B cell (primary cell): ENCODE measurements around the gene SLC1A2. TPM values are rescaled to one million over a fixed set of nuclear protein-coding genes. Genes with fewer than 3 reads are reported as not detected.

Source experiments
- ATAC-seq: fragments of 200-7000 bp; cut with Tn5 transposase; one replicate; pipeline ENCODE4 v1.10.0; 2021; ENCODE audit warnings: low read depth, mild to moderate bottlenecking, moderate number of reproducible peaks, moderate library complexity
- CTCF ChIA-PET: fragments of 350-600 bp; sonication (Branson Sonifier 250); formaldehyde crosslinking; loops from one replicate; lab custom pipeline; 2021; ENCODE audit warnings: antibody characterized with exemption, inconsistent platforms; lab: Charles Lee
- POLR2A ChIA-PET: fragments of 350-600 bp; sonication (Branson Sonifier 250); formaldehyde crosslinking; loops from one replicate; lab custom pipeline; 2021; ENCODE audit warnings: antibody characterized with exemption; lab: Charles Lee
- DNase-seq: peaks from one replicate; pipeline ENCODE4 v3.0.0; 2013
- H2AFZ ChIP-seq: 2 replicates; pipeline ENCODE4 v1.6.1; 2012; ENCODE audit warnings: mild to moderate bottlenecking, low read depth, low read length; ENCODE audit not compliant: insufficient read depth, poor library complexity, severe bottlenecking
- H3K27ac ChIP-seq, 2 donors: 1 replicate in 1 of 2; 2 replicates in 1 of 2; pipeline ENCODE4 v1.5.1; 2012 to 2013; ENCODE audit warnings: low read length in 2 of 2, mild to moderate bottlenecking in 2 of 2, moderate library complexity in 1 of 2
- H3K27me3 ChIP-seq, 4 experiments: fragments of 200-600 bp in 1 of 4; sonication (generic) in 1 of 4; replicated peaks in 1 of 4; 1 replicate in 2 of 4; 2 replicates in 2 of 4; pipeline versions ENCODE4 v1.6.1 to v1.7.0; 2013 to 2016; ENCODE audit warnings: low read length in 3 of 4, mild to moderate bottlenecking in 2 of 4, mixed read lengths in 1 of 4, moderate library complexity in 1 of 4; ENCODE audit not compliant: insufficient read depth in 4 of 4, control insufficient read depth in 3 of 4; ENCODE audit errors: control extremely low read depth in 1 of 4
- H3K36me3 ChIP-seq, 2 experiments: replicated peaks in 1 of 2; 1 replicate in 1 of 2; 2 replicates in 1 of 2; pipeline versions ENCODE4 v1.6.1 to v1.7.1; 2013; ENCODE audit warnings: low read length in 1 of 2; ENCODE audit not compliant: insufficient read depth in 2 of 2, control insufficient read depth in 1 of 2; ENCODE audit errors: control extremely low read depth in 1 of 2, extremely low read depth in 1 of 2
- H3K4me1 ChIP-seq, 2 donors: fragments of 200-600 bp in 1 of 2; sonication (generic) in 1 of 2; 1 replicate in 1 of 2; 2 replicates in 1 of 2; pipeline versions ENCODE4 v1.5.1 to v1.6.1; 2013 to 2017; ENCODE audit warnings: low read length in 2 of 2; ENCODE audit not compliant: control insufficient read depth in 2 of 2, insufficient read depth in 2 of 2
- H3K4me2 ChIP-seq: replicated peaks from 2 replicates; pipeline ENCODE3; 2012; ENCODE audit warnings: mild to moderate bottlenecking, low read depth, low read length; ENCODE audit not compliant: poor library complexity, severe bottlenecking
- H3K4me3 ChIP-seq, 5 experiments: fragments of 200-600 bp in 1 of 5; sonication (generic) in 1 of 5; 1 replicate in 3 of 5; 2 replicates in 2 of 5; pipeline versions ENCODE4 v1.5.1 to v1.7.0; 2011 to 2016; ENCODE audit warnings: low read length in 4 of 5, mild to moderate bottlenecking in 4 of 5, low read depth in 2 of 5, control low read depth in 1 of 5, moderate library complexity in 1 of 5; ENCODE audit not compliant: insufficient read depth in 1 of 5; ENCODE audit errors: control extremely low read depth in 1 of 5, extremely low read depth in 1 of 5
- H3K79me2 ChIP-seq: fragments of 200-600 bp; sonication (generic); one replicate; pipeline ENCODE4 v1.6.0; 2016; ENCODE audit warnings: low read length; ENCODE audit not compliant: control insufficient read depth, insufficient read depth
- H3K9ac ChIP-seq: fragments of 200-600 bp; sonication (generic); 2 replicates; pipeline ENCODE4 v1.6.1; 2017; ENCODE audit warnings: mild to moderate bottlenecking, low read length, moderate library complexity
- H3K9me3 ChIP-seq, 3 donors: one replicate each; pipeline versions ENCODE4 v1.6.1 to v1.7.1; 2013; ENCODE audit warnings: low read length in 2 of 3; ENCODE audit not compliant: control insufficient read depth in 2 of 3, insufficient read depth in 1 of 3; ENCODE audit errors: control extremely low read depth in 1 of 3
- H4K20me1 ChIP-seq: 2 replicates; pipeline ENCODE4 v1.6.0; 2012; ENCODE audit warnings: mild to moderate bottlenecking, low read length; ENCODE audit not compliant: insufficient read depth, control insufficient read depth, poor library complexity, severe bottlenecking
- H3K27ac Mint-ChIP-seq: one replicate; pipeline ENCODE4 v1.8.0; 2021; ENCODE audit warnings: mixed read lengths
- H3K27me3 Mint-ChIP-seq: one replicate; pipeline ENCODE4 v1.8.0; 2021; ENCODE audit warnings: mixed read lengths
- H3K4me1 Mint-ChIP-seq: one replicate; pipeline ENCODE4 v1.8.0; 2021; ENCODE audit warnings: mixed read lengths
- H3K4me3 Mint-ChIP-seq: one replicate; pipeline ENCODE4 v1.8.0; 2021; ENCODE audit warnings: mixed read lengths
- H3K9me3 Mint-ChIP-seq: one replicate; pipeline ENCODE4 v1.8.0; 2022; ENCODE audit warnings: mixed read lengths; ENCODE audit not compliant: insufficient read depth
- EZH2 ChIP-seq: IDR thresholded peaks from 2 replicates; pipeline ENCODE4 v1.6.1; 2012; ENCODE audit warnings: borderline replicate concordance, low read depth, mild to moderate bottlenecking, moderate library complexity, low read length; ENCODE audit not compliant: insufficient read depth, poor library complexity, severe bottlenecking
- WGBS: methylation state at CpG from one replicate; pipeline ENCODE4 v1.1.5; 2013; ENCODE audit warnings: missing lambda C conversion rate; ENCODE audit not compliant: insufficient coverage; 5-methylcytosine and 5-hydroxymethylcytosine counted together
- intact Hi-C: fragments of 100-400 bp; cut with micrococcal nuclease; formaldehyde crosslinking; loops from one replicate; pipeline ENCODE4 v1.10.0; 2022
- polyA plus RNA-seq: library from polyadenylated mRNA; depleted of rRNA; stranded (reverse); fragments of >200 nt; gene quantifications from 2 replicates; pipeline ENCODE4 v1.2.3, GENCODE V29; 2012
- total RNA-seq, 2 donors: library from RNA; stranded (reverse); fragments of 120-200 nt in 1 of 2; gene quantifications; 1 replicate in 1 of 2; 2 replicates in 1 of 2; pipeline versions ENCODE4 v1.2.3 to v1.2.4, GENCODE V29; 2013 to 2022
- TF ChIP-seq, protein P1 (sequence below): fragments of 200-600 bp; IDR thresholded peaks from one replicate; pipeline ENCODE4 v1.8.0; 2022; ENCODE audit warnings: antibody characterized with exemption, mild to moderate bottlenecking

SLC1A2 gene
- total and polyA plus RNA-seq, 2 donors (not counting 1 experiment from before 2014, with no cell fraction given) = not detected

DNA sequence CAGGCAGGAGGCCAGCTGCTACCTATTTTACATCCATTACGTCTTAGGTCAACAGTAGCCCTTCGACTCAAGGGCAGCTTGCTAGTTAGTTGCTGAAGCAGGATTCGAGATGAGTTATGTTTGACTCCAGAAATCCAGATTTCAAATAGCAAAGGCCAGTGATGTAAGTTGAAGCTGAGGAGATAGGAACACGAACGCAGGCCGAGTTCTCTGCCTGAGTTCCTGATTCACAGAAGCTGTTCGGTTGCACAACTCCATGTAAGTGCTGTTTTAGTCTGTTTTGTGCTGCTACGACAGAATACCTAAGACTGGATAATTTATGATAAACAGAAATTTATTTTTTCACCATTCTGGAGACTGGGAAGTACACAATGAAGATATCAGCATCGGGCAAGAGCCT lies 111.2 kb downstream of the SLC1A2 start:
- no peaks in the 10 kb centered on the region for H3K79me2 ChIP-seq
- H3K36me3 ChIP-seq = no peaks in the 10 kb centered on the region
- no peak overlapping the region for H2AFZ ChIP-seq
- no peak overlapping the region for H3K4me3 ChIP-seq
- peaks cover 32% of the 10 kb centered on the region for H3K4me1 Mint-ChIP-seq
- POLR2A ChIA-PET = no interaction called here
- ATAC-seq (no peak), DNase-seq (no peak)
- no peak overlapping the region for H3K4me2 ChIP-seq
- intact Hi-C loops = loop anchor here (10.0 kb wide), 1 partner anchor 313 kb away; no protein-coding TSS in a partner anchor
- no peaks in the 10 kb centered on the region for H3K27me3 ChIP-seq
- WGBS = 93% methylated on average over 3 of the region's 9 CpGs
- no peaks in the 10 kb centered on the region for H4K20me1 ChIP-seq
- peaks cover 27 to 32% of the 10 kb centered on the region in 2 donors for H3K4me1 ChIP-seq
- H3K9ac ChIP-seq = no peak overlapping the region
- TF ChIP-seq, protein P1, sequence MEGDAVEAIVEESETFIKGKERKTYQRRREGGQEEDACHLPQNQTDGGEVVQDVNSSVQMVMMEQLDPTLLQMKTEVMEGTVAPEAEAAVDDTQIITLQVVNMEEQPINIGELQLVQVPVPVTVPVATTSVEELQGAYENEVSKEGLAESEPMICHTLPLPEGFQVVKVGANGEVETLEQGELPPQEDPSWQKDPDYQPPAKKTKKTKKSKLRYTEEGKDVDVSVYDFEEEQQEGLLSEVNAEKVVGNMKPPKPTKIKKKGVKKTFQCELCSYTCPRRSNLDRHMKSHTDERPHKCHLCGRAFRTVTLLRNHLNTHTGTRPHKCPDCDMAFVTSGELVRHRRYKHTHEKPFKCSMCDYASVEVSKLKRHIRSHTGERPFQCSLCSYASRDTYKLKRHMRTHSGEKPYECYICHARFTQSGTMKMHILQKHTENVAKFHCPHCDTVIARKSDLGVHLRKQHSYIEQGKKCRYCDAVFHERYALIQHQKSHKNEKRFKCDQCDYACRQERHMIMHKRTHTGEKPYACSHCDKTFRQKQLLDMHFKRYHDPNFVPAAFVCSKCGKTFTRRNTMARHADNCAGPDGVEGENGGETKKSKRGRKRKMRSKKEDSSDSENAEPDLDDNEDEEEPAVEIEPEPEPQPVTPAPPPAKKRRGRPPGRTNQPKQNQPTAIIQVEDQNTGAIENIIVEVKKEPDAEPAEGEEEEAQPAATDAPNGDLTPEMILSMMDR = no peak
- TF ChIP-seq EZH2 = no peak
- peaks cover 0 to 2% (median 0%) of the 10 kb centered on the region in 3 donors for H3K9me3 ChIP-seq
- CTCF ChIA-PET = interaction anchor here (0.6 to 1.3 kb wide), 3 partner anchors 15 to 383 kb away, joined by 3 to 4 read pairs (median 3); no protein-coding TSS in a partner anchor
- no peaks in the 10 kb centered on the region for H3K27me3 Mint-ChIP-seq
- H3K9me3 Mint-ChIP-seq = no peaks in the 10 kb centered on the region
- H3K27ac Mint-ChIP-seq = no peak overlapping the region
- no peak overlapping the region for H3K4me3 Mint-ChIP-seq
- H3K27ac ChIP-seq = no peak overlapping the region

DNA sequence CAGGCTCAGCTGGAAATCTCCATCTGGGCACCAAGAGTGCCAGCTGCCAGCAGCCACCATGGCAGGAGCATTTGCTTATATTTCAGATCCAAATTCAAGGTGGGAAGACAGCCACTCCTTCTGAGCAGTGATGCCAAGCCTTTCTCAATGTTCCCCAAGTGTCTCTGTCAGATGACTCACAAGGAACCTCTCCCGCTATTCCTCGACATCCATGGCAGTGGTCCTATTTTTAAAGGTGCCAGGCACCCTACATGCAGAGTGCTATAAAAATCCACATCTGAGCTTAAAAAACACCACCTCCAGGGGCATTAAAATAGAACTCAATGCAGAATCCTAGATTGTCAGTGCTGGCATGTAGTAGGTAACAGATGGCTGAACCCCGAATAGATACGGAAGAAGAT lies 112.1 kb downstream of the SLC1A2 start:
- Mint-ChIP-seq H3K4me1 (peaks cover 23% of the 10 kb centered on the region), H3K4me3 (no peak overlapping the region), H3K27ac (no peak overlapping the region), H3K27me3 (no peaks in the 10 kb centered on the region), H3K9me3 (no peaks in the 10 kb centered on the region)
- Histone ChIP-seq H3K27ac (no peak overlapping the region), H2AFZ (no peak overlapping the region), H3K4me3 (no peak overlapping the region), H3K27me3 (no peaks in the 10 kb centered on the region), H3K79me2 (no peaks in the 10 kb centered on the region), H3K4me1 (peaks cover 17 to 23% of the 10 kb centered on the region in 2 donors), H3K36me3 (no peaks in the 10 kb centered on the region), H4K20me1 (no peaks in the 10 kb centered on the region), H3K9me3 (peaks cover 0 to 2% (median 0%) of the 10 kb centered on the region in 3 donors), H3K4me2 (no peak overlapping the region), H3K9ac (no peak overlapping the region)
- CTCF ChIA-PET = interaction anchor here (0.8 to 4.1 kb wide), 11 partner anchors 9 to 380 kb away, joined by 3 to 30 read pairs (median 6); no protein-coding TSS in a partner anchor
- WGBS = 98% methylated on average over 4 of the region's 4 CpGs
- ATAC-seq (no peak), DNase-seq (no peak)
- intact Hi-C loops = loop anchor here (10.0 kb wide), 1 partner anchor 312 kb away; no protein-coding TSS in a partner anchor
- TF ChIP-seq, protein P1 = no peak
- no peak for TF ChIP-seq EZH2
- POLR2A ChIA-PET = no interaction called here
